GM23338 (cell line): Measurements from ENCODE around the gene BNC2. TPM values are rescaled to one million over a fixed set of nuclear protein-coding genes. Genes with fewer than 3 reads are reported as not detected.
A peak's percentile ranks its signal among the peaks of the same experiment; 100 is the strongest.

Source experiments
- ATAC-seq: fragments of 200-7000 bp; cut with Tn5 transposase; 3 replicates; pipeline ENCODE4 v1.9.1; 2020
- DNase-seq: peaks from one replicate; pipeline ENCODE4 v3.0.0-alpha.2; 2015; ENCODE audit warnings: low spot score
- H2AFZ ChIP-seq: fragments of 200-600 bp; sonication (generic); 2 replicates; pipeline ENCODE4 v1.8.0; 2016; ENCODE audit warnings: antibody characterized with exemption, mild to moderate bottlenecking, moderate library complexity
- H3F3A ChIP-seq: fragments of 200-600 bp; sonication (generic); replicated peaks from 2 replicates; pipeline ENCODE4 v1.8.0; 2017; ENCODE audit warnings: antibody characterized with exemption, mixed run types, low read depth
- H3K27ac ChIP-seq: fragments of 200-600 bp; sonication (generic); 2 replicates; pipeline ENCODE4 v1.6.1; 2016; ENCODE audit warnings: low read depth
- H3K27me3 ChIP-seq: fragments of 200-600 bp; sonication (generic); 2 replicates; pipeline ENCODE4 v1.8.0; 2016; ENCODE audit warnings: mild to moderate bottlenecking, mixed run types, moderate library complexity; ENCODE audit not compliant: insufficient read depth
- H3K36me3 ChIP-seq: fragments of 200-600 bp; sonication (generic); 2 replicates; pipeline ENCODE4 v1.8.0; 2016; ENCODE audit warnings: mild to moderate bottlenecking; ENCODE audit not compliant: insufficient read depth
- H3K4me1 ChIP-seq: fragments of 200-600 bp; sonication (generic); 2 replicates; pipeline ENCODE4 v1.8.0; 2016; ENCODE audit warnings: mild to moderate bottlenecking, moderate library complexity; ENCODE audit not compliant: insufficient read depth
- H3K4me2 ChIP-seq: fragments of 200-600 bp; sonication (generic); 2 replicates; pipeline ENCODE4 v1.7.1; 2017; ENCODE audit warnings: mixed run types
- H3K4me3 ChIP-seq: fragments of 200-600 bp; sonication (generic); 2 replicates; pipeline ENCODE4 v1.6.1; 2016; ENCODE audit warnings: mixed run types
- H3K79me2 ChIP-seq: fragments of 200-600 bp; sonication (generic); replicated peaks from 2 replicates; pipeline ENCODE4 v1.8.0; 2017; ENCODE audit warnings: mild to moderate bottlenecking; ENCODE audit not compliant: insufficient read depth
- H3K9me2 ChIP-seq: fragments of 200-600 bp; sonication (generic); 2 replicates; pipeline ENCODE4 v1.8.0; 2017; ENCODE audit not compliant: insufficient read depth
- H4K20me1 ChIP-seq: fragments of 200-600 bp; sonication (generic); replicated peaks from 2 replicates; pipeline ENCODE4 v1.8.0; 2017; ENCODE audit warnings: mild to moderate bottlenecking; ENCODE audit not compliant: insufficient read depth
- H3K27ac Mint-ChIP-seq: 2 replicates; pipeline ENCODE4 v1.8.0; 2020; ENCODE audit warnings: inconsistent platforms, mild to moderate bottlenecking, moderate library complexity, mixed read lengths
- H3K27me3 Mint-ChIP-seq: 3 replicates; pipeline ENCODE4 v1.8.0; 2022; ENCODE audit warnings: low read depth, mild to moderate bottlenecking, moderate library complexity, mixed read lengths, inconsistent platforms; ENCODE audit not compliant: insufficient read depth, poor library complexity
- H3K36me3 Mint-ChIP-seq: 3 replicates; pipeline ENCODE4 v1.8.0; 2021; ENCODE audit warnings: low read depth, mild to moderate bottlenecking, inconsistent platforms, moderate library complexity, mixed read lengths
- H3K4me1 Mint-ChIP-seq: 3 replicates; pipeline ENCODE4 v1.8.0; 2020; ENCODE audit warnings: mild to moderate bottlenecking, inconsistent platforms, mixed read lengths
- H3K4me3 Mint-ChIP-seq: 3 replicates; pipeline ENCODE4 v1.8.0; 2021; ENCODE audit warnings: moderate library complexity, mild to moderate bottlenecking, inconsistent platforms, mixed read lengths
- H3K9me3 Mint-ChIP-seq: 3 replicates; pipeline ENCODE4 v1.8.0; 2020; ENCODE audit warnings: moderate library complexity, mild to moderate bottlenecking, inconsistent platforms, mixed read lengths
- CREB1 ChIP-seq: fragments of 250-450 bp; sonication (Bioruptor Pico); IDR thresholded peaks from 2 replicates; pipeline ENCODE4 v1.5.0; 2020; ENCODE audit warnings: low read depth, mild to moderate bottlenecking, moderate library complexity
- CTCF ChIP-seq, 2 experiments: fragments of 200-600 bp in 1 of 2; sonication (generic) in 1 of 2; conservative IDR thresholded peaks; 2 replicates each; pipeline versions ENCODE4 v1.5.1 to v1.6.1; 2016 to 2017; ENCODE audit warnings: antibody characterized with exemption in 2 of 2, low read depth in 2 of 2, mild to moderate bottlenecking in 2 of 2, moderate library complexity in 1 of 2
- EZH2 ChIP-seq: fragments of 200-600 bp; sonication (generic); IDR thresholded peaks from one replicate; pipeline ENCODE4 v1.8.0; 2017; ENCODE audit warnings: antibody characterized with exemption, mild to moderate bottlenecking, low read depth; ENCODE audit not compliant: unreplicated experiment
- EZH2phosphoT487 ChIP-seq: fragments of 200-600 bp; sonication (generic); IDR thresholded peaks from one replicate; pipeline ENCODE4 v1.8.1; 2018; ENCODE audit warnings: antibody characterized with exemption; ENCODE audit not compliant: unreplicated experiment
- JUNB ChIP-seq: IDR thresholded peaks from one replicate; pipeline ENCODE4 v1.6.1; 2016; ENCODE audit warnings: antibody characterized with exemption; ENCODE audit not compliant: unreplicated experiment
- NANOG ChIP-seq: IDR thresholded peaks from 2 replicates; pipeline ENCODE4 v1.6.1; 2016; ENCODE audit warnings: antibody characterized with exemption, borderline replicate concordance
- POLR2AphosphoS5 ChIP-seq: IDR thresholded peaks from 2 replicates; pipeline ENCODE4 v1.6.1; 2016; ENCODE audit warnings: antibody characterized with exemption, low read depth
- REST ChIP-seq: IDR thresholded peaks from one replicate; pipeline ENCODE4 v1.6.1; 2018; ENCODE audit warnings: antibody characterized with exemption; ENCODE audit not compliant: unreplicated experiment
- STAT1 ChIP-seq: IDR thresholded peaks from one replicate; pipeline ENCODE4 v1.6.1; 2016; ENCODE audit warnings: antibody characterized with exemption; ENCODE audit not compliant: unreplicated experiment
- ZNF114 ChIP-seq: fragments of 250-450 bp; sonication (Bioruptor Pico); IDR thresholded peaks from 2 replicates; pipeline ENCODE4 v1.5.0; 2020; ENCODE audit warnings: mild to moderate bottlenecking, moderate library complexity
- ZNF331 ChIP-seq: fragments of 250-450 bp; sonication (Bioruptor Pico); IDR thresholded peaks from 2 replicates; pipeline ENCODE4 v1.5.0; 2020; ENCODE audit warnings: low read depth, mild to moderate bottlenecking, moderate library complexity
- polyA plus RNA-seq: library from polyadenylated mRNA; unstranded; fragments of >200 nt; fragmentation: Nextera tagmentation; extraction: Ambion mirVana; gene quantifications from 2 replicates; pipeline ENCODE4 v1.2.1, GENCODE V29; 2016
- total RNA-seq: library from RNA; depleted of rRNA; stranded (reverse); fragments of >200 nt; shearing (Covaris generic); gene quantifications from 2 replicates; pipeline ENCODE4 v1.2.3, GENCODE V29; 2014
- TF ChIP-seq, protein P1 (sequence below): IDR thresholded peaks from 2 replicates; pipeline ENCODE4 v1.6.1; 2016; ENCODE audit warnings: antibody characterized with exemption

The BNC2 gene
- total and polyA plus RNA-seq, 2 experiments from 2014 or later: 12.7 to 13.2 TPM

GRCh38 chr9:16830806-16831205 is 39.7 kb downstream of the BNC2 start (continued):
- no peak for TF ChIP-seq REST
- no peak for TF ChIP-seq STAT1
- TF ChIP-seq JUNB: no peak
- no peak for TF ChIP-seq EZH2phosphoT487
- TF ChIP-seq ZNF114 (CRISPR knock-in tag): no peak
- no peak for TF ChIP-seq CREB1 (CRISPR knock-in tag)
- TF ChIP-seq NANOG: no peak
- TF ChIP-seq ZNF331 (CRISPR knock-in tag): no peak
- no peak for TF ChIP-seq EZH2
- TF ChIP-seq POLR2AphosphoS5: no peak
- TF ChIP-seq CTCF (conservative IDR thresholded peaks at IDR 0.05; ENCODE audit: low read depth in 2 of 2): no peak

- Mint-ChIP-seq H3K27ac (no peak overlapping the region), H3K4me1 (peaks cover 62% of the 10 kb centered on the region), H3K27me3 (no peaks in the 10 kb centered on the region), H3K36me3 (no peaks in the 10 kb centered on the region), H3K9me3 (no peaks in the 10 kb centered on the region), H3K4me3 (peak overlapping the region; percentile 49)
- Histone ChIP-seq H3K9me2 (no peaks in the 10 kb centered on the region), H3K27me3 (no peaks in the 10 kb centered on the region), H3K4me2 (peak overlapping the region; percentile 73), H3F3A (peaks cover 2% of the 10 kb centered on the region; the same call in 1 of the 2 replicates), H2AFZ (peak overlapping the region; percentile 44; the same call in 1 of the 2 replicates), H3K4me1 (peaks cover 42% of the 10 kb centered on the region), H4K20me1 (no peaks in the 10 kb centered on the region), H3K4me3 (peak overlapping the region; percentile 40), H3K36me3 (no peaks in the 10 kb centered on the region), H3K27ac (0 out of 2 replicates have a peak overlapping the region, but pooled peaks have one; percentile 46), H3K79me2 (peaks cover 58% of the 10 kb centered on the region)
- peak; percentile 89 for ATAC-seq
- DNase-seq: peak; percentile 65
- TF ChIP-seq, protein P1, sequence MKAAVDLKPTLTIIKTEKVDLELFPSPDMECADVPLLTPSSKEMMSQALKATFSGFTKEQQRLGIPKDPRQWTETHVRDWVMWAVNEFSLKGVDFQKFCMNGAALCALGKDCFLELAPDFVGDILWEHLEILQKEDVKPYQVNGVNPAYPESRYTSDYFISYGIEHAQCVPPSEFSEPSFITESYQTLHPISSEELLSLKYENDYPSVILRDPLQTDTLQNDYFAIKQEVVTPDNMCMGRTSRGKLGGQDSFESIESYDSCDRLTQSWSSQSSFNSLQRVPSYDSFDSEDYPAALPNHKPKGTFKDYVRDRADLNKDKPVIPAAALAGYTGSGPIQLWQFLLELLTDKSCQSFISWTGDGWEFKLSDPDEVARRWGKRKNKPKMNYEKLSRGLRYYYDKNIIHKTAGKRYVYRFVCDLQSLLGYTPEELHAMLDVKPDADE: no peak
Observed at GRCh38 chr9:16828340-16829281, 41.9 kb downstream of the BNC2 start.
